Hematopoietic multipotent progenitor cell treated with erythropoietin and hydrocortisone succinate and interleukin-3 and kit ligand, for 8 days (in vitro differentiated cells): Measurements from ENCODE around the gene CLP1.

Experiments used
- DNase-seq: peaks from one replicate; pipeline ENCODE4 v3.0.0-alpha.2; 2015

The CLP1 gene

GRCh38 chr11:57657194-57658022 is at the start of gene CLP1:
Gene CLP1, plus strand, starts transcription at chr11:57657762. Its CDS starts 1,715 bp downstream, at chr11:57659477.
- DNase-seq = peak; percentile 99

GRCh38 chr11:57610170-57610569 is 47.4 kb upstream of the CLP1 start:
- no peak for DNase-seq

- no peak for DNase-seq
These were observed 43.3 kb upstream of the CLP1 start for GRCh38 chr11:57614234-57614772.

- no peak for DNase-seq
These were observed 42.3 kb upstream of the CLP1 start for GRCh38 chr11:57615308-57615707.

GRCh38 chr11:57616595-57616994 is 41.0 kb upstream of the CLP1 start:
- DNase-seq = no peak

GRCh38 chr11:57618438-57618837 is 39.1 kb upstream of the CLP1 start:
- no peak for DNase-seq

GRCh38 chr11:57619331-57619730 is 38.2 kb upstream of the CLP1 start:
- DNase-seq = no peak

- DNase-seq = no peak
These were observed 37.1 kb upstream of the CLP1 start for GRCh38 chr11:57620467-57620866.

GRCh38 chr11:57622263-57622662 is 35.3 kb upstream of the CLP1 start:
- DNase-seq = no peak

- no peak for DNase-seq
These were observed 32.7 kb upstream of the CLP1 start for GRCh38 chr11:57624864-57625263.

- no peak for DNase-seq
These were observed 30.7 kb upstream of the CLP1 start for GRCh38 chr11:57626895-57627294.

- DNase-seq = no peak
These were observed 27.4 kb upstream of the CLP1 start for GRCh38 chr11:57630171-57630570.

- DNase-seq = no peak
These were observed 25.4 kb upstream of the CLP1 start for GRCh38 chr11:57632116-57632515.

GRCh38 chr11:57633394-57634070 is 24.0 kb upstream of the CLP1 start:
- DNase-seq = no peak

GRCh38 chr11:57634311-57634710 is 23.3 kb upstream of the CLP1 start:
- no peak for DNase-seq

GRCh38 chr11:57635246-57635645 is 22.3 kb upstream of the CLP1 start:
- no peak for DNase-seq

- no peak for DNase-seq
These were observed 19.9 kb upstream of the CLP1 start for GRCh38 chr11:57637626-57638004.

- peak; percentile 59 for DNase-seq
These were observed 19.4 kb upstream of the CLP1 start for GRCh38 chr11:57638005-57638781.

- no peak for DNase-seq
These were observed 18.7 kb upstream of the CLP1 start for GRCh38 chr11:57638811-57639320.

- DNase-seq = no peak
These were observed 18.1 kb upstream of the CLP1 start for GRCh38 chr11:57639321-57640067.

GRCh38 chr11:57640068-57640800 is 17.3 kb upstream of the CLP1 start:
- no peak for DNase-seq
